ENCODE measurements around the gene CROCC2. TPM values are rescaled to one million over a fixed set of nuclear protein-coding genes. Genes with fewer than 3 reads are reported as not detected.
A peak's percentile ranks its signal among the peaks of the same experiment; 100 is the strongest.

The CROCC2 gene
- total RNA-seq, 1 donor from 2014 or later: 2.9 TPM

- no peak overlapping the region for H3K27ac ChIP-seq
These were observed 41.7 kb upstream of the CROCC2 start for GRCh38 chr2:240864475-240864874.

GRCh38 chr2:240865391-240865790 is 40.7 kb upstream of the CROCC2 start:
- intact Hi-C loops (cut with DNase I): no loop called here
- no peak for TF ChIP-seq CTCF (IDR thresholded peaks at IDR 0.05)
- Histone ChIP-seq H3K27me3 (no peaks in the 10 kb centered on the region), H3K36me3 (no peaks in the 10 kb centered on the region), H3K9me3 (no peaks in the 10 kb centered on the region), H3K27ac (no peak overlapping the region), H3K4me1 (no peaks in the 10 kb centered on the region), H3K4me3 (no peak overlapping the region)
- DNase-seq (ENCODE audit: low spot score in 2 of 2): no peak

More at GRCh38 chr2:240864475-240864874, 41.7 kb upstream of the CROCC2 start:
- intact Hi-C loops (cut with DNase I): no loop called here
- Histone ChIP-seq H3K4me3 (no peak overlapping the region), H3K27me3 (no peaks in the 10 kb centered on the region), H3K36me3 (no peaks in the 10 kb centered on the region), H3K4me1 (no peaks in the 10 kb centered on the region), H3K9me3 (no peaks in the 10 kb centered on the region)
- no peak for TF ChIP-seq CTCF (IDR thresholded peaks at IDR 0.05)
- DNase-seq (ENCODE audit: low spot score in 2 of 2): no peak

DNA sequence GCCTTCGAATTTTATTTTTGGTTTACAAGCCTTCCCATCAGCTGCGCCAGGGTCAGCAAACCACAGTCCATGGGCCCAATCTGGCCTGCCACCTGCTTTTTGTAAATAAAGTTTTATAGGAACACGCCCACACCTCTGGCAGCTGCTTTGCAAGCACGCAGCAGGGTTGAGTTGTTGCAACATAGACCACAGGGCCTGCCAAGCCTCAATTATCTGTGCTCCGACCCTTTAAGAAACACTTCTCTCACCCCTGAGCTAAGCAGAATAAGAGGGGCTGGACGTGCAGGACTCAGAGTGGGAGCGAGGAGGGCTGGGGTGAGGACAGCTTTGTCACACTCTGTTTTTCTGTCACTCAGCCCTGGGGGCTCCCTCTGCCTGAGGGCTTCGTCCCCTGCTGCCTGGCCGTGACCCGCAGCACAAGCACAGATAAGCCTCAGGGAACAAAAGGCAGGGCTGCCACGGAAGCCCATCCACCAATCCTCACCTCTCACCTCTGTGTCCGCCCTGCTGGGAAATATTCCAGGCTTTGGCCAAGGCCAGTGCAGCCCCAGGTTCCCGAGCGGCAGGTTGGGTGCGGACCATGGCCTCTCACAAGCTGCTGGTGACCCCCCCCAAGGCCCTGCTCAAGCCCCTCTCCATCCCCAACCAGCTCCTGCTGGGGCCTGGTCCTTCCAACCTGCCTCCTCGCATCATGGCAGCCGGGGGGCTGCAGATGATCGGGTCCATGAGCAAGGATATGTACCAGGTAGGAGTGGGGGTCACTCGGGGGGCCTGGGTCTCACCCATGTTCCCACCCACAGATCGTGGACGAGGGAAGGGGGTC is 37.6 kb upstream of the CROCC2 start, which contains the start of gene AGXT:
Gene AGXT, plus strand, starts transcription at position 539 of the 823 bp plus-strand sequence. Its CDS starts 42 bp downstream, at position 581.
- Histone ChIP-seq H3K27ac (no peak within 1 kb of the TSS), H3K4me3 (no peak within 1 kb of the TSS), H3K36me3 (no peaks in the 10 kb centered on the region), H3K9me3 (no peaks in the 10 kb centered on the region), H3K4me1 (no peaks in the 10 kb centered on the region), H3K27me3 (no peaks in the 10 kb centered on the region)
- intact Hi-C loops (cut with DNase I): no loop called here
- peak in 1 of 2 donors; percentile 1 for DNase-seq (ENCODE audit: low spot score in 2 of 2)
- TF ChIP-seq CTCF (IDR thresholded peaks at IDR 0.05): no peak

DNA sequence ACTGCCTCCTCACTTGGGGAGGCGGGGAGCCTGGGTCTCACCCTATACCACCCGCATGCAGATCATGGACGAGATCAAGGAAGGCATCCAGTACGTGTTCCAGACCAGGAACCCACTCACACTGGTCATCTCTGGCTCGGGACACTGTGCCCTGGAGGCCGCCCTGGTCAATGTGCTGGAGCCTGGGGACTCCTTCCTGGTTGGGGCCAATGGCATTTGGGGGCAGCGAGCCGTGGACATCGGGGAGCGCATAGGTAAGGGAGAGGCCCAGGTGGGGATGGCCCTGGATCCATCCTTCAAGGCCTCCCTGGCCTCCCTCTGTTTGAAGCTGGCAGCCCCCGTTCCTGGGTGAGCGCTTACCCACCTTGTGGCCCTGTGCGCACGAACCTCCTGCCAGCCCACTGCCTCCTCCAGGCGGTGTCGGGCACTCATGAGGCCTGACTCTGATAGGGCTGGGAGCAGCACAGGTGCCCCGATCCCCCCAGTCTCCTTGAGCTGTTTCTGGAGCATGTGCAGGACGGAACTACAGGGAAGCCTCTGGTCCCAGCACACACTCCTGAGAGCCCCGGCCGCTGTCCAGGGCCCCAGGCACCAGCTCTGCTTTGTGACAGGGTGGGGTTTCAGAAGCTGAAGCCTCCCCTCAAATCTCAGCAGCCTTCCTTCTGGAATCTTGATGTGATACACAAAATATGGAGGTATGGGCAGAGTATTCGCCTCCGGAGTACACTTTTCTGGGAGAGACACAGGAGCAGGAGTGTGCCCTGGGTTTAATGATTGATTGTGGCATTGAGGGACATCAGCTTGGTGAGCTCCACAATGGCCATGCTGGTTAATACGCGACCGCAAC is 36.8 kb upstream of the CROCC2 start:
- Histone ChIP-seq H3K9me3 (no peaks in the 10 kb centered on the region), H3K27ac (no peak overlapping the region), H3K4me3 (no peak overlapping the region), H3K36me3 (no peaks in the 10 kb centered on the region), H3K27me3 (no peaks in the 10 kb centered on the region), H3K4me1 (no peaks in the 10 kb centered on the region)
- peak in 1 of 2 donors; percentile 1 for DNase-seq (ENCODE audit: low spot score in 2 of 2)
- TF ChIP-seq CTCF (IDR thresholded peaks at IDR 0.05): no peak
- intact Hi-C loops (cut with DNase I): no loop called here

DNA sequence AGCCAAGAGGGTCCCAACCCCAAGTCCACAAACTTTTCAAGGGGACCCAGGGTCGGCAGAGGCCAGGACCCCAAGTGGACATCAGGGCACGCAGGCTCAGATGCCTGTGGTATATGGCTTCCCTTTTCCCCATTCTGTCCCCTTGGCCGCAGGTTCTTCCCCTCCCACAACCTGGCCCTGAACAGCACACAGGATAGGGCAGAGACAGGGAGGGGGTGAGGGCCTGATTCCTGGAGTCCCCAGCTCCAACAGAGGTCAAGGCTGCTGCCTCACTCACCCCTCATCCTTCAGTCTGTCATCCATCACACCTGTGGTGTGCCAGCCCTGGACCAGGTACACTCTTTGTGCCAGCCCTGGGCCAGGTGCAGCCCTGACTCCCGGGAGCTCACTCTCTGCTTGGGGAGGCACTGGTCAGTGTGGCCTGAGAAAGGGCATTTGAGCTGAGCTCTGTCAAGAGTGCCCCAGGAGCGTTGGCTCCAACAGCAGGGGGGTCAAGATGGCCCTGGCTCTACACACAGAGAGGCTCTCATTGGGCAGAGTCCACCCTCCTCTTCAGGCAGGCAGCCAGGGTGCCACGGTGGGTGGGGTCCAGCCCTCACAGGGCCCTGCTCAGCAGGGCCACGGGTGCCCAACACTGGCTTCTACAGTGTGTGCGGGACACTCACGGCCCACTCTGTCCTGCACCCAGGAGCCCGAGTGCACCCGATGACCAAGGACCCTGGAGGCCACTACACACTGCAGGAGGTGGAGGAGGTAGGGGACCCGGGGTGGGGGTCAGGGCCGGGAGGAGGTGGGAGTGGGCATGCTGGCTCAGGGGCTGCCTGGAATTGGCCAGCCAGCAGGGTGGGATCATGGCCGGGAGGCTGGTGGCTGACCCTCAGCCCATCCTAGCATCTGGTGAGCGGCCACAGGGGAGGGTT is 35.9 kb upstream of the CROCC2 start:
- no peak overlapping the region for H3K27ac ChIP-seq
- no peaks in the 10 kb centered on the region for H3K4me1 ChIP-seq
- no peaks in the 10 kb centered on the region for H3K27me3 ChIP-seq
- DNase-seq (ENCODE audit: low spot score in 2 of 2): peak in 1 of 2 donors; percentile 4
- no peaks in the 10 kb centered on the region for H3K36me3 ChIP-seq
- H3K4me3 ChIP-seq: no peak overlapping the region
- H3K9me3 ChIP-seq: no peaks in the 10 kb centered on the region
- intact Hi-C loops (cut with DNase I): no loop called here
- no peak for TF ChIP-seq CTCF (IDR thresholded peaks at IDR 0.05)

Measured in ascending aorta (tissue), 2 donors.